C4-2B (cell line): Measurements from ENCODE around the gene BRPF1.

Source experiments
- H3K27ac ChIP-seq: fragments of 450-650 bp; 2 replicates; pipeline ENCODE4 v1.5.1; 2017
- ZFX ChIP-seq: fragments of 450-650 bp; IDR thresholded peaks from 2 replicates; pipeline ENCODE4 v1.6.1; 2017
- TF ChIP-seq, protein P1 (sequence below): fragments of 450-650 bp; conservative IDR thresholded peaks from 2 replicates; pipeline ENCODE4 v1.5.1; 2017; ENCODE audit warnings: mild to moderate bottlenecking

The BRPF1 gene

DNA sequence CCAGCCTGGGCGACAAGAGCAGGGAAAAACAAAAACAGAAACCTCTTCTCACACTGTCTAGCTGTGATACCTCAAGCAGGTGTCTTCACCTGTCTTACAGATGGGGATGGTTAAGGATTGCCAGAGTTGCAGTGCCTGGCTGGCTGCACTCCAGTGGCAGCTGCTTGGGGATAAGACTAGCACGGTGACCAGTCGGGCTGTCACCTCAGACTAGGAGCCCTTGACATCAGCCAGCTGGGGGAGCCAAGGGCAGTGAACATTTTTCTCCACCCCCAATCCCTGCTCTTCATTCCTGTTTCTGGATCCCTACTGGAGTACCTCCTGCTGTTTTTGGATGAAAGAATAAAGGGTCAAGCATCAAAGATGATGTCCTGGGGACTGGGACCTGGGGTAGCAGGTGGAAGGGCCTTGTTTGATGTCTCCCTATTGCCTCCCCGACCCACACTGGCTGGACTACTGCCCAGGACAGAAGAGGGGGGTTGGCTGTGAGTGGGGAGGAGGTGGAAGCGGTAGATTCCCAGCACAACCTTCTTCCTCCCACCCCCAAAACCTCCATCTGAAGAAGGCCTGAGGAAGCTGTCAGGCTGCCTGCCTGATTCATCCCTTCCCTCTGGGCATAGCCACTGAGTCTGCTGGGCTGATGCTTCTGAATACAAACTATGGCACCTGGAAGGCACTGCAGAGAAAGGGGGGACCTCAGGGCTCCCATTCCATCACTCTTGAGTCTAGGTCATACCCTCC is 34.9 kb upstream of the BRPF1 start:
- TF ChIP-seq ZFX, result no peak
- TF ChIP-seq, protein P1, sequence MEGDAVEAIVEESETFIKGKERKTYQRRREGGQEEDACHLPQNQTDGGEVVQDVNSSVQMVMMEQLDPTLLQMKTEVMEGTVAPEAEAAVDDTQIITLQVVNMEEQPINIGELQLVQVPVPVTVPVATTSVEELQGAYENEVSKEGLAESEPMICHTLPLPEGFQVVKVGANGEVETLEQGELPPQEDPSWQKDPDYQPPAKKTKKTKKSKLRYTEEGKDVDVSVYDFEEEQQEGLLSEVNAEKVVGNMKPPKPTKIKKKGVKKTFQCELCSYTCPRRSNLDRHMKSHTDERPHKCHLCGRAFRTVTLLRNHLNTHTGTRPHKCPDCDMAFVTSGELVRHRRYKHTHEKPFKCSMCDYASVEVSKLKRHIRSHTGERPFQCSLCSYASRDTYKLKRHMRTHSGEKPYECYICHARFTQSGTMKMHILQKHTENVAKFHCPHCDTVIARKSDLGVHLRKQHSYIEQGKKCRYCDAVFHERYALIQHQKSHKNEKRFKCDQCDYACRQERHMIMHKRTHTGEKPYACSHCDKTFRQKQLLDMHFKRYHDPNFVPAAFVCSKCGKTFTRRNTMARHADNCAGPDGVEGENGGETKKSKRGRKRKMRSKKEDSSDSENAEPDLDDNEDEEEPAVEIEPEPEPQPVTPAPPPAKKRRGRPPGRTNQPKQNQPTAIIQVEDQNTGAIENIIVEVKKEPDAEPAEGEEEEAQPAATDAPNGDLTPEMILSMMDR, result no peak
- H3K27ac ChIP-seq, result no peak overlapping the region

DNA sequence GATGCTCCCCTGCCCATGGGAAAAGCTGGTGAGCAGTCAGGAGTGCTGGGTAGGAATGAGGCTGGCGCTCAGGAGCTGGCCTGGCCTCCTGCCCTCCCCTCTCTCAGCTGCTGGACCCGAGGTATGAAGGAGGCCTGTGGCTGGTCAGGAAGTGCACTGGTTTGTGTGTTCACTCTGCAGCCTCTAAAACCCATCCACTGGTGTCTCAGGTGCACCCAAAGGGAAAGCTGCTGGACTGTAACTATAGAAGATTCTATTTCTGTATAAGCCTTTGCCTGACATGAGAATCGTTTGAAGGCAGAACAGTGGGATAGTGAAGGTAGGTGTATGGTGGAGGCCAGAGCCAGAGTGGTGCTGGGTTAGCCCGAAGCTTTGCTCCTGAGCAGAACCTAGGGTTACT is 33.6 kb upstream of the BRPF1 start:
- TF ChIP-seq ZFX, result no peak
- TF ChIP-seq, protein P1, result no peak
- no peak overlapping the region for H3K27ac ChIP-seq

DNA sequence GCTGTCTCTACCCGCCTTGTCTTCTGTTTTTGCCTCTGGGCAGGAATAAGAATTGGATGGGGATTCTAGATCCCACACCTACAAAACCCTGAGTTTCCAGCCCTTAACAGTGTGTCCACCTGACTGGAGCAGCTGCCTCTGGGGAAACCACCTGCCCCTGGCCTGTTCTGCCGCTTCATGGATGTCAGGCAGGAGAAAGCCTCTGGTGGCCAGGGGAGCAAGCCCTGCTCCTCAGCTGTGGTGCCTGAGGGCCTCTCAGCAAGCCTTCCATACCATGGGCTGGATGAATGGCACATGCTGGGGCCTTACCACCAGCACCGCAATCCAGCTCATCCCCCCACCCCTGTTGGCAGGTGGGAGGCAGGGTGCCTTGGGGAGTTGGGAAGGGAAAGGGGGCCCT is 33.2 kb upstream of the BRPF1 start:
- TF ChIP-seq ZFX, result no peak
- TF ChIP-seq, protein P1, result no peak

DNA sequence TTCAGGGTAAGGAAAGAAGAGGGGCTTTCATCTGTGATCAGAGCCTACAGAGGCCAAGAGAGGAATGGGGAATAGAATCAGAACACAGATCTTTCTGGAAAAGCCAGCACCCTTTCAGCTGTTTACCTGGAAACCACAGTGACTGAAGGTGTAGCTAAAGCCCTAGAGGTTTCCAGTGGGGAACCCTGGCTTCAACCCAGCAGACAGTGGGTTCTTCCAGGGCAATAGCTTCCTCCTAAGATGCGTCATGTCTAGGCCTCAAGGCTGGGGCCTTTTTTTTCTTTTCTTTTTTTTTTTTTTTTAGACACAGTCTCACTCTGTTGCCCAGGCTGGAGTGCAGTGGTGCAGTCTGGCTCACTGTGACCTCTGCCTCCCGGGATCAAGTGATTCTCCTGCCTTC is 31.0 kb upstream of the BRPF1 start:
- no peak overlapping the region for H3K27ac ChIP-seq
- no peak for TF ChIP-seq ZFX
- TF ChIP-seq, protein P1, result no peak

More for the DNA sequence above, 33.2 kb upstream of the BRPF1 start:
- H3K27ac ChIP-seq, result no peak overlapping the region

DNA sequence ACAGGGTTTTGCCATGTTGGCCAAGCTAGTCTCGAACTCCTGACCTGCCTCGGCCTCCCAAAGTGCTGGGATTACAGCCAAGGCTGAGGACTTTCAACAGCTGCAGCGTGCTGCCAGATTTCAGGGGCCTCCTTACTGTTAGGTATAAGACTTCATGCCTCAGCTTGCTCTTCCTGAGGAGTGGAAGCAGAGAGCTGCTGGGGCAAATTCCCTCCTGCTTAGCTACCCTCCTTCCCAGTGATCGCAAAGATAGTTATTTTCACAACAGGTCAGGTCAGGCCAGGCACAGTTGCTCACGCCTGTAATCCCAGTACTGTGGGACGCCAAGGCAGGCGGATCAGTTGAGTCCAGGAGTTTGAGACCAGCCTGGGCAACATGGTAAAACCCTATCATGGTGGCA is 30.5 kb upstream of the BRPF1 start:
- no peak for TF ChIP-seq ZFX
- TF ChIP-seq, protein P1, result no peak
- H3K27ac ChIP-seq, result no peak overlapping the region

DNA sequence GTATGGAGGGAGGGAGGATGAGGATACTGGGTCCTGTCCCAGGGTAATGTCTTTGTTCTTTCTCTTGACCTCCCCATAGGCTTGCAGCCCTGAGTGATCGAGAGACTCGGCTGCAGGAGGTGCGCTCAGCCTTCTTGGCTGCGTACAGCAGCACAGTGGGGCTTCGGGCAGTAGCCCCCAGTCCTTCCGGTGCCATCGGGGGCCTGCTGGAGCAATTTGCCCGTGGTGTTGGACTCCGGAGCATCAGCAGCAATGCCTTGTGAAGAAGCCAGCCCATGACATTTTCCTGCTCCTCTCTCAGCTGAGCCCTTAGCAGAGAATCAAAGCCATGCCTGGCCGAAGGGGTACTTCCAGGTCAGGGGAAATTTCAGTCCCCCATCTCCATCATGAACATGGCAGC is 29.8 kb upstream of the BRPF1 start:
- no peak overlapping the region for H3K27ac ChIP-seq
- TF ChIP-seq ZFX, result no peak
- TF ChIP-seq, protein P1, result no peak

DNA sequence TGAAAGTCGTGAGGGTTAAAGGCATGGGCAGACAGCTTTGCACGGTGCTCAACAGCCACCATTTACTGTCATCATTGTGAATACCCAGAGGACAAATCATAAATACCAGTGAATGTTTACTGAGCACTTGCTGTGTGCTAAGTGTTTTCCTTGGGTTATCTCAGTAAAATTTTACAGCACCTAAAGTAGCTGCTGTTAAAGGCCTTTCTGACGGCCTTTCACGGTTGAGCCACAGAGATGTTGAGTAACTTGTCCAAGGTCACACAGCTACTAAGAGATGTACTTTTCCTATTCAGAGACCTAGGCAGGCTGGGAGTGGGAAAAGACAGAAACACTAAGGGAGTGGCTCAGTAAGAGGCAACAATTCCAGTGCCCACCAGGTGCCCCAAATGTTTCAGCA is 28.3 kb upstream of the BRPF1 start:
- TF ChIP-seq, protein P1, result no peak
- no peak for TF ChIP-seq ZFX
- H3K27ac ChIP-seq, result no peak overlapping the region
